Activated CD8-positive, alpha-beta memory T cell treated with anti-CD3 and anti-CD28 coated beads for 36 hours (primary cell): ENCODE measurements around the gene SPCS1. TPM values are rescaled to one million over a fixed set of nuclear protein-coding genes. Genes with fewer than 3 reads are reported as not detected.
"Not testable (repeated sequence)": the region's sequence is repeated elsewhere in the genome, so short reads cannot be mapped to it uniquely, and the experiment has no call there.

Source experiments
- CTCF ChIA-PET: fragments of 350-600 bp; sonication (Branson Sonifier 250); formaldehyde crosslinking; loops from one replicate; lab custom pipeline; 2021; ENCODE audit warnings: antibody characterized with exemption; lab: Charles Lee
- POLR2A ChIA-PET: fragments of 350-600 bp; sonication (Branson Sonifier 250); formaldehyde crosslinking; loops from one replicate; lab custom pipeline; 2021; ENCODE audit warnings: antibody characterized with exemption; lab: Charles Lee
- total RNA-seq, 2 experiments: library from RNA; stranded (reverse); gene quantifications; one replicate each; pipeline ENCODE4 v1.2.3, GENCODE V29; 2021

Gene SPCS1
- total RNA-seq, 2 experiments from 2014 or later = 148 to 154 TPM

- ChIA-PET CTCF (no interaction called here), POLR2A (no interaction called here)
Observed at GRCh38 chr3:52719618-52720017, 13.7 kb downstream of the SPCS1 start.

- ChIA-PET CTCF (no interaction called here), POLR2A (interaction anchor here (0.6 kb wide), 1 partner anchor 14 kb away, joined by 3 read pairs; no protein-coding TSS in a partner anchor)
Observed at GRCh38 chr3:52721002-52721729, 15.3 kb downstream of the SPCS1 start.

- CTCF ChIA-PET = no interaction called here
- POLR2A ChIA-PET = interaction anchor here (0.6 kb wide), 1 partner anchor 15 kb away, joined by 3 read pairs; no protein-coding TSS in a partner anchor
Observed at GRCh38 chr3:52721730-52722008, 15.8 kb downstream of the SPCS1 start.

GRCh38 chr3:52722491-52722890 is 16.6 kb downstream of the SPCS1 start:
- ChIA-PET POLR2A (no interaction called here), CTCF (no interaction called here)

- ChIA-PET CTCF (no interaction called here), POLR2A (no interaction called here)
Observed at GRCh38 chr3:52723935-52724334, 18.0 kb downstream of the SPCS1 start.

GRCh38 chr3:52724511-52724910 is 18.6 kb downstream of the SPCS1 start:
- POLR2A ChIA-PET = no interaction called here
- CTCF ChIA-PET = no interaction called here

- CTCF ChIA-PET = not testable (repeated sequence)
Observed at GRCh38 chr3:52728753-52729152, 22.8 kb downstream of the SPCS1 start.

GRCh38 chr3:52730681-52731080 is 24.8 kb downstream of the SPCS1 start:
- CTCF ChIA-PET = no interaction called here
- POLR2A ChIA-PET = no interaction called here

More at GRCh38 chr3:52728753-52729152, 22.8 kb downstream of the SPCS1 start:
- POLR2A ChIA-PET = not testable (repeated sequence)

- POLR2A ChIA-PET = no interaction called here
- CTCF ChIA-PET = no interaction called here
Observed at GRCh38 chr3:52731590-52731989, 25.7 kb downstream of the SPCS1 start.

GRCh38 chr3:52733256-52733891 is 27.5 kb downstream of the SPCS1 start:
- ChIA-PET POLR2A (no interaction called here), CTCF (no interaction called here)

GRCh38 chr3:52739730-52740129 is 33.8 kb downstream of the SPCS1 start:
- POLR2A ChIA-PET = no interaction called here
- CTCF ChIA-PET = interaction anchor here (1.4 kb wide), 1 partner anchor 14 kb away, joined by 4 read pairs; no protein-coding TSS in a partner anchor

GRCh38 chr3:52742418-52743041 is 36.6 kb downstream of the SPCS1 start:
- ChIA-PET CTCF (interaction anchor here (0.6 to 1.0 kb wide), 2 partner anchors 52 to 150 kb away, joined by 3 to 4 read pairs; partner anchors contain the start of gene ITIH3), POLR2A (no interaction called here)

- ChIA-PET CTCF (interaction anchor here (1.0 kb wide), 1 partner anchor 51 kb away, joined by 3 read pairs; the partner anchor contains the start of gene ITIH3), POLR2A (no interaction called here)
Observed at GRCh38 chr3:52743152-52743551, 37.2 kb downstream of the SPCS1 start.

- ChIA-PET POLR2A (no interaction called here), CTCF (interaction anchor here (1.0 kb wide), 1 partner anchor 50 kb away, joined by 3 read pairs; the partner anchor contains the start of gene ITIH3)
Observed at GRCh38 chr3:52743721-52744120, 37.8 kb downstream of the SPCS1 start.

GRCh38 chr3:52752045-52752660 is 46.2 kb downstream of the SPCS1 start:
- ChIA-PET POLR2A (no interaction called here), CTCF (no interaction called here)

- POLR2A ChIA-PET = no interaction called here
- CTCF ChIA-PET = no interaction called here
Observed at GRCh38 chr3:52754373-52754772, 48.5 kb downstream of the SPCS1 start.

GRCh38 chr3:52756141-52756540 is 50.2 kb downstream of the SPCS1 start:
- POLR2A ChIA-PET = no interaction called here
- CTCF ChIA-PET = no interaction called here
